HG02938 (cell line): ENCODE data around the gene RAB7A.
"Not testable (repeated sequence)": the region's sequence is repeated elsewhere in the genome, so short reads cannot be mapped to it uniquely, and the experiment has no call there.

Experiments
- ATAC-seq: cut with Tn5 transposase; IDR thresholded peaks from one replicate; pipeline ENCODE4 v1.9.1; 2021; ENCODE audit warnings: mild to moderate bottlenecking, moderate library complexity; ENCODE audit not compliant: unreplicated experiment

Gene RAB7A

GRCh38 chr3:128749035-128749434, 23.1 kb downstream of the RAB7A start:
- no peak for ATAC-seq

GRCh38 chr3:128749561-128749960, 23.6 kb downstream of the RAB7A start:
- not testable (repeated sequence) for ATAC-seq

GRCh38 chr3:128753715-128754114, 27.7 kb downstream of the RAB7A start:
- no peak for ATAC-seq

- ATAC-seq = no peak
Measured at GRCh38 chr3:128760042-128760441, 34.1 kb downstream of the RAB7A start.

- ATAC-seq = no peak
Measured at GRCh38 chr3:128760881-128761280, 34.9 kb downstream of the RAB7A start.

GRCh38 chr3:128761392-128761791, 35.4 kb downstream of the RAB7A start:
- no peak for ATAC-seq

- no peak for ATAC-seq
Measured at GRCh38 chr3:128763967-128764366, 38.0 kb downstream of the RAB7A start.

GRCh38 chr3:128764863-128765262, 38.9 kb downstream of the RAB7A start:
- ATAC-seq = no peak

GRCh38 chr3:128767094-128767750, 41.2 kb downstream of the RAB7A start:
- no peak for ATAC-seq

- no peak for ATAC-seq
Measured at GRCh38 chr3:128768471-128768870, 42.5 kb downstream of the RAB7A start.

- no peak for ATAC-seq
Measured at GRCh38 chr3:128770387-128770786, 44.4 kb downstream of the RAB7A start.

GRCh38 chr3:128773189-128773588, 47.2 kb downstream of the RAB7A start:
- ATAC-seq = not testable (repeated sequence)

GRCh38 chr3:128773592-128773991, 47.6 kb downstream of the RAB7A start:
- ATAC-seq = not testable (repeated sequence)

- no peak for ATAC-seq
Measured at GRCh38 chr3:128775241-128775640, 49.3 kb downstream of the RAB7A start.

GRCh38 chr3:128775906-128776542, 50.0 kb downstream of the RAB7A start:
- no peak for ATAC-seq

GRCh38 chr3:128780101-128780837, 54.3 kb downstream of the RAB7A start:
- ATAC-seq = no peak

GRCh38 chr3:128781164-128781563, 55.2 kb downstream of the RAB7A start:
- no peak for ATAC-seq

GRCh38 chr3:128782282-128783146, 56.5 kb downstream of the RAB7A start:
- no peak for ATAC-seq

GRCh38 chr3:128783774-128784173, 57.8 kb downstream of the RAB7A start:
- ATAC-seq = no peak

- no peak for ATAC-seq
Measured at GRCh38 chr3:128784232-128784631, 58.2 kb downstream of the RAB7A start.

GRCh38 chr3:128784843-128785242, 58.9 kb downstream of the RAB7A start:
- ATAC-seq = no peak
